K562 treated with DMSO at 1 percent for 24 hours (cell line): ENCODE data around the gene HSPA4. TPM values are rescaled to one million over a fixed set of nuclear protein-coding genes. Genes with fewer than 3 reads are reported as not detected.

Experiments
- total RNA-seq: library from RNA; unstranded; fragments of 300-600 nt; gene quantifications from 2 replicates; pipeline ENCODE4 v1.2.3, GENCODE V29; 2022; ENCODE audit warnings: low read depth; ENCODE audit not compliant: insufficient read depth

Gene HSPA4
- 63.5 and 71.7 TPM in 2 replicates for total RNA-seq

GRCh38 chr5:133051542-133052316 lies at the start of gene HSPA4:
HSPA4 (plus strand) TSS chr5:133052013; CDS start chr5:133052251, 238 bp downstream.

GRCh38 chr5:133025804-133026663 lies 25.8 kb upstream of the HSPA4 start, which contains the start of gene ZCCHC10:
ZCCHC10 (minus strand) TSS chr5:133026549; CDS start chr5:133026537, 12 bp downstream.

Other genes with a start within 250 kb of the HSPA4 start
- not detected in 2 replicates for gene SOWAHA, start 238.7 kb upstream of the HSPA4 start, total RNA-seq
- gene SHROOM1, start 221.4 kb upstream of the HSPA4 start, total RNA-seq: 37.1 and 45.0 TPM in 2 replicates
- gene GDF9, start 185.5 kb upstream of the HSPA4 start, total RNA-seq: 0.22 TPM in 1 of 2 replicates, not detected in the other
- 226 and 254 TPM in 2 replicates for gene UQCRQ, start 185.4 kb upstream of the HSPA4 start, total RNA-seq
- gene LEAP2, start 178.3 kb upstream of the HSPA4 start, total RNA-seq: 2.6 and 3.6 TPM in 2 replicates
- 12.3 and 16.6 TPM in 2 replicates for gene AFF4, start 88.4 kb upstream of the HSPA4 start, total RNA-seq
- 29.1 and 35.0 TPM in 2 replicates for gene ZCCHC10, start 25.5 kb upstream of the HSPA4 start, total RNA-seq